T-helper 1 cell (primary cell): ENCODE results near the gene IFFO2.
"Not testable (repeated sequence)": the region's sequence is repeated elsewhere in the genome, so short reads cannot be mapped to it uniquely, and the experiment has no call there.

Experiments
- DNase-seq, 5 donors: peaks; one replicate each; pipeline ENCODE4 v3.0.0-alpha.2; 2012 to 2020

The IFFO2 gene

DNA sequence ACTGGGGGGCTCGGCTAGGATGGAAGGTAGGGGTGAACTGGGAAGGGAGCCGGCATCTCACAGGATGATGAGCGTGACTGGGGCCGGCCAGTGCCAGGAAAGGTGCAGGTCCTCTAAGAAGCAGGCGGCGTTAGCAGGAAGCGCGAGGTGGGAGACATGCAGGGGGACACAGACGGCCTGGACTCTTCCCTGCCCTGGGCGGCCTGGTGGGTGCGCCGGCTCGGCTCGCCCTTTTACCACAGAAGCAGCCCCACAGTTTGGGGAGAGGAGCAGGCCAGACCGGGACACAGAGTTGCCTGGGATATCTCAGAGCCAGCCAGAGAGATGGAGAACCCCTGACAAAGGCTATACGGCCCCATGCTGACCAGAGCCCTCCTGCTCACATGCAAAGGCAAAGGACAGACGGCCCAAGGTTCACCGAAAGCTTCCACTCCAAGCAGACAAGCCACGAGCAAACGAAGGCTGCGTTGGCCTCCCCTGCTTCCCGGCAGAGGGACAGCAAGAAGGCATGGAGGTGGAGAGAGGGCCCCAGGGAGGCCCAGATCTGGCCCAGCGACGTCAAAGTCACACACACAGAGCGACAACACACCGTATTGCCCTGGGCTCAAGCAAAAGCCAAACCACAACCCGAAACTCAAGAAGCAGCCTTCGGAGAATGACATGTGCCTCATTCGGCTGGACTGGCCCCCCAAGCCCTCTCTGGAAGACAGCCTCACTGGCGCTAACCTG lies 39.2 kb downstream of the IFFO2 start:
- DNase-seq = no peak

DNA sequence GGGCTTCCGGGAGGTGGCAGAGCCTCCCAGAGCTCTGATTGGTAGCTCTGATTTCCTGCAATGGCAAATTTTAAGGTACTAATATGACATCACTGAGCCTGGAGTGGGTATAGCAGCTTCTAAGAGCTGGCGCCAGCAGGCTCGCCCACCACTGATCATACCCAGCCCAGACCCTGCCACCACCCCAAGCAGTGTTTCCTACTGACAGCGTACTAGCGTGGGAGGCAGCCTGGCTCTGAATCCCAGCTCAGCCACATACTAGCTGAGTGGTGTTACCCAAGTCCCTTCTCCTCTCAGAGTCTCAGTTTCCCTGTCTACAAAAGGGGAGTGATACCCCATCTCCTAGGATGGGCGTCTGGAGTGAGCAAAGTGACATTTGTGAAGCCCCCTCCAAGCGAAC lies 41.1 kb downstream of the IFFO2 start:
- DNase-seq = no peak

DNA sequence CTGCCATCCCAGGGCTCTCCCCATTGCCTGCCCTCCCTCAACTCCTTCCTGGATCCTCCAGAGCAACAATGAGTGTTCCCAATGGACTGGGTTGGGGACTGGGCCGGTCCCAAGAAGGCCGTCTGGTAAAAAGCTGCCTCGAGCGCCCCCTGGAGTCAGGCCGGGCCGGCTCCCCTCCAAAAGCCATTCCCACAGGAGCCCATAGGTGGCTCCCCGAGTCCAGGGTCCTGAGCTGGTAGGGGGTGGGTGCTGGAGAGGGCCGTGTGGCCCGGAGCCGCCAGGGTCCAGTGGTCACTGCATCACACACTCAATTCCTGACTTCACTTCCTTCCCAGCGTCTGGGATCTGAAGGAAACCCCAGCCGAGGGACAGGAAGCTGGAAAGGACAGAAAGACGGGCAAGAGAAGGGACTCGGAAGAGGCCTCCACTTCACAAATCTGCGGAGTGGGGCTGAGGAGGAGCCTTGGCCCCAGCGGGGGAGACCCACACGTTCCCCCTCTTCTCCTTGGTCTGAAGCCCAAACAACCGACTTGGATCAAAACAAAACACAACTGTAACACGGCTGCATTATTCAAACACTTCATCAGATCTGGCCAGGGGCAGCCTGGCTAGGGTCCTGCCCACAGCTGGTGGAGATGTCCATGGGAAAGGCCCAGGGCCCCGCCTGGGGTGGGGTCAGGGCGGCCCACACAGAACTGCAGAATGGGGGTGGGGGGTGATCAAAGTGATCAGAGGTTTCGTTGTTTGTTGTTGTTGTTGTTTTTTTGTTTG lies 43.2 kb downstream of the IFFO2 start:
- peak; percentile 46 to 67 (median 59) for DNase-seq

DNA sequence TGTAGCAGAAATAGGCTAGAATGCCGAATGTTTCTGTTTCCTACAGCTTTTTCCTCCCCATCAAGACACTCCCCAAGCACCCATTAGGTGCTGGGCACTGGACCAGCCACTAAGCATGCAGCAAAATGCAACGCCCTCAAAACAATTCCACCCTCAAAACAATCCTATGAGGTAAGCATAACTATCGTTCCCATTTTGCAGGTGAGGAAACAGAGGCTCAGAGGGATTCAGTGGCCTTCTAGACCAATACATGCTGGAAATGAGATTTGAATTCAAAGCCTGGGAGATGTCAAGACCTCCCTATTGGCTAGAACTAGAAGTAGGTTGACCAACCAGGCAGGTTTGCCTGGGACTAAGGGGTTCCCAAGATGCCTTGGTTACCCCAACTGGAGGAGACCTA lies 43.9 kb downstream of the IFFO2 start:
- no peak for DNase-seq

DNA sequence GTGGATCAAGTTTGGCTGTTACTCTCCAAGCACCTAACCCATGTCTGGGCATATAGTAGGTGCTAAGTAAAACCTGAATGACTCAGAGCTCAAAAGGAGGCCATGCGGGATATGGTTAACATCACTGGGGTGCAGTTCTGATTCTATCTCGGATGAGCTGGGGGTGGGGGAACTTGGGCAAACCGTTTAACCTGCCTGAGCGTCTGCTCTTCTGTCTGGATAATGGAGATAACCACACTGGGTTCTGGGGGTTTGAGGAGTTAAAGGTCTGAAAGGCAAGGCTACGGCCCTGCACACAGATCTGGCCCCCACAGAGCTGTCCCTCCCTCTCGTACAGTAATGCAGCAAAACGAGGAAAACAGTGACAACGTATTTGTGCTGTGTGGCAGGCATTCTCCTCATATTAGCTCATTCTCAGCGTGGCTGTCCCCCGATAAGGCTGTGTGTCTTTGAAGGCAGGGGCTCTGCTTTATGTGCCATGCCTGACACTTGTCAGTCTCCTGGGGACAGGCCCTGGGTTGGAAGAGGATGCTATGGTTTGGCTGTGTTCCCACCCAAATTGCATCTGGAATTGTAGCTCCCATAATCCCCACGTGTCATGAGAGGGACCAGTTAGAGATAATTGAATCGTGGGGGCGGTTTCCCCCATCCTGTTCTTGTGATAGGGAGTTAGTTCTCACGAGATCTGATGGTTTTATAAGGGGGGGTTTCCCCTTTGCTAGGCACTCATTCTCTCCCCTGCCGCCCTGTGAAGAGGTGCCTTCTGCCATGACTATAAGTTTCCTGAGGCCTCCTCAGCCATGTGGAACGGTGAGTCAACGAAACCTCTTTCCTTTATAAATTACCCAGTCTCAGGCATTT lies 47.3 kb downstream of the IFFO2 start:
- DNase-seq = no peak

DNA sequence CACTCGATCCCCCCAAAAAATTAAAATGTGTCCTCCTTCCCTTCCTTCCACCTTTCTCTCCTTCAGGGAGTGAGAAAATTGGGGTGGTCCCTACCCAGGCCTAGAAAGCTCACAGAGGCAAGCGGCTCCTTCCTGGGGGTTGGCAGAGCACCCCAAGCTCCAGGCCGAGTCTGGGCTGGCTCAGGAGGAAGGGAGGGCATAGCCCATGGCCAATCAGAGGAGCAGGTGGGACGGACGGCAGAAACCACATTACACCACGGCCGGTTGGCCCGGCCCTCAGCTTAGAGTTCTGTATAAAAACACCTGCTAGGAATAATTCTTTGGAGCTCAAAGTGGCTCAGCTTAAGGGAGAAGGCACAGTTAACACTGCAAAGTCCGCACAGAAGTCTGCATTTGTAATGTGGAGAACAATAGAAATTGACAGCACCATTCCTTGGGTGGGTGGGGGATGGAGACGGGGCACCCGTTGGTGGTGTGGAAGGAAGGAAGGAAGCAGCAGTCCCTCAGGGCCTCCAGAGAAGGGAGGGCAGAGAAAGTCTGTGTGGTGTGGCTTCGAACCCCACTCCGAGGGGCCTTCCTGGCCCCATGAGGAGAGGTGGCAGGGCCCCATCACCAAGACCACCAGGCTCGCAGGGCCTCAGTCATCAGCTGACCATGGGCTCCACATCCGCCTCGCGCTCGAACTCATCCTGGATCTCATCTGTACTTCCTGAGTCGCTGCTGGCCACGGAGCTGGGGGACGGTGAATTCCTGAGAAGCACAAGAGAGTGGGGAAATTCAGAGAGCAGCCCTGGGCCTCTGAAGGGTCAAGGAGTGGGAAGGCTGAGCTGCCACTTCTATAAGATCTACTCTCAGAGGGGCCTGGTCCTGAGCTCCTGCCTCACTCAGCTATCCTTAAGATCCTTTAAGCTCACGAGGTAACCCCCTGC lies 48.3 kb downstream of the IFFO2 start:
- no peak for DNase-seq

DNA sequence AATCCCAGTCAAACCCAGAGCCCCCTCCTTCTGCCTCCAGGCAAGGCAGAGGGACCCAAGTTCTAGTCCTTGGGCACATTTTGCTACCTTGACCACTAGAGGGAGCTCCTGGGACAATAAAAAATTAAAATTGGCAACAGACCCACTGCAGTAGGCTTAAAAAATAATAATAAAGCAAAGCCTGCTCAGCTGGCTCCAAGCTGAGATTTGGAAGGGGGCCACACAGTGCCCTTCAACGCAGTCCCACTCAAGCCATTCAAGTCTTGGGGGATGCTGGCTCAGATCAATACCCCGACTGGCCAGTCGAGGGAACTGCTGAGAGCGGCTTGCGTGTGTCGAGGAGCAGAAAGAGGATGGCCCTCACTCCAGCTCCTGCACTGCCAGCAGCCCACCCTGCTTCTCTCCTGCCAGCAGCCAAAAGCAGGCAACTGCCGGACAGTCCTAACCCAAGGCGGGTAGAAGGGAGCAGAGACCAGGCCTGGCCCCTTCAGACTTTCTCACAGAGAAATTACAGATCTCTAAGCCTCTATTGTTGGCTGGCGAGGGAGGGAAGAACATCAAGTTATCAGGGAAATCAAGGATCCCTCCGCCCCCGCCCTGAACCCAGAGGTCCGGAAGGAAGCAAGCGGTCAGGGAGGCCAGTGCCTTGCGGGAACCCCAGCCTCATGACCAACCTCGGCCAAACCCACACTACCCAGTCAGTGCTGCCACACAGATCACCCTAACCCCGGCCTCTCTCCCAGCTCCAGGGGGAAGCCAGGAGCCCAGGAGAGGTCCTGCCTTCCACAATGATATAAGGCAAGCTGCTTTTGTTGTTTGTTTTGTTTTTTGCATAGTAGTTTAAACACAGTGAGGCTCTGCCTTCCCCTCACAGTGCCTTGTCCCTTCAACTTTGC lies 49.2 kb downstream of the IFFO2 start:
- peak in 4 of 5 donors; percentile 27 to 62 (median 60) for DNase-seq

DNA sequence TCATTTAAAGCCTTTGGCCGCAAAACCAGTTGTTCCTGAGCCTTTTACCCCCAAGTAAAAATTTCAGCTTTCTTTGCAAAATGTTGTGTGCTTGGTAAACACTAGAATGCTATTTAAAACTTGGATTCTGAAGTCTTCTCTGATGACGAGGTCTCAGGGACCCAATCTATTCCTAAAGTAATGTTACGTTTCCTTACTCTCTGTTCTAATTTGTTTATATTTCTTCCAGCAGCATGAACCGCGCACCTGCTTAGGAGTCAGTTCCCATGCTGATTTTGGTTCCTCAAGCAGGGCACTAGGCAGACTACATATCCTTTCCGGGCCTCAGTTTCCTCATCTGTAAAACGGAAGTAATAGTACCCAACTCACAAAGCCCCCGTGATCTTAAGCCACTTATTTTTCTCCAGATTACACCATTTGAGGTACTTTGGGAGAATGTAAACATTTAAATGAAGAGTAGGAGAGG lies 53.2 kb downstream of the IFFO2 start:
- DNase-seq = no peak

DNA sequence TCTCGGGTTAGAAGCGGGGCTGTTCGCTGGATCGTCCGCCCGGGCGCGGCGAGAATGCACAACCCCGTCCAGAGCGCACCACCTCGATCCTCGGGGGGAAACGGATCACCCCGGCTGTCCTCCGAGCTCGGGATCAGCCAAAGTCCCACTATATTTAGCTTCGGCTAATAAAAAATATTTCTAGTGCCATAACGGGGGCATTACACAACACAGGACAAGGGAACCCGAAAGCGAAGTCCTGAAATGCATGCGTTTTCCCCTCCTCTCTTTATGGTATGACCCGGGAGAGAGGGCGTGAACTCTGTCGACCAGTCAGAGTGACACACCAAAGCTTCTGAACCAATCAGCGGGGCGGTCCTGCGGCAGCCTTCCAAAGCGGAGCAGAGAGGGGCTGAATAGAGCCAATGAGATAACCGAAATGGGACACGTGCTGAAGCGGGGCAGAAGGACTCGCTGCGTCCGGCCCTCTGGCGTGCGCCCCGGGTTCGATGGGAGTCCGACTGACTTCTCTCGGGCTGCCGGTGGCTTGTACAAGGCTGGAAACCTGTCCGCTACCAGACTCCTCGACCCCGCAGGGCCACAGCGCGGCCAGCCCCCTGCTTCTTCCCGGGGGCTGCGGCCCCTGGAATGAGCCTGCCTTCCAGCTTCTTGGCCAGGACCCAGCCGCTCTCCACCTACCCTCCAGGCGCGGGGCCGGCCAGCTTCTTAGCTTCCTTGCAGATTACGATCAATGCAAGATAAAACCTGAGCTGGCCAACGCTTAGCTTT lies 53.8 kb downstream of the IFFO2 start, which contains the start of gene ALDH4A1:
Gene ALDH4A1, minus strand, starts transcription at position 33 of the 768 bp plus-strand sequence. Its CDS starts 32 bp downstream, at position 1.
- peak; percentile 83 to 96 (median 91) for DNase-seq

DNA sequence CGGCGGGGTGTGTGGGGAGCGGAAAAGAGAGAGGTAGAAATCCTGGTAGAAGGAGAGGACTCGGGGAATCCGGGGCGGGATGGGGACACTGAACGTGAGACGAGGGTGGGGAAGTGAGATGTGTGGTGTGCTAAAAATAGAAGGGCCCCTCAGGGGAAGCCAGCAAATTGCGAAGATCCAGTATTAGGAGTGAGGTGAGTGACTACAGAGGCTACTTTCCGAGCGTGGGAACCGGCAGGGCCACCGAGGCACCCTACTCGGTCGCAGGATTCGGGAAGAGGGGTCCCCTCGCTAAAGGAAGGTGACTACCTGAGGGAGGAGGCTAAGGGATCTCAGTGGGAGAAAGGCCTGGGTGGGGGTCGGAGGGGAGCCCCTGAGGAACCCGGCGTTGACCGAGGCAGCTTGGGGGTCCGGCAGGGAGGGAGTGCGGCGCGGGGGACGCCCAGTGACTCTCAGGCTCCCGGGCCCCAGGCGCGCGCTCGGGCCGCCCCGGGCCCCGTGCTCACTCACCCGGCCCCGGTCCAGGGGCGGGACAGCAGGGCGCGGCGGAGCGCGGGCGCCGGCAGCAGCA lies 54.4 kb downstream of the IFFO2 start:
- DNase-seq = peak in 1 of 5 donors; percentile 7

DNA sequence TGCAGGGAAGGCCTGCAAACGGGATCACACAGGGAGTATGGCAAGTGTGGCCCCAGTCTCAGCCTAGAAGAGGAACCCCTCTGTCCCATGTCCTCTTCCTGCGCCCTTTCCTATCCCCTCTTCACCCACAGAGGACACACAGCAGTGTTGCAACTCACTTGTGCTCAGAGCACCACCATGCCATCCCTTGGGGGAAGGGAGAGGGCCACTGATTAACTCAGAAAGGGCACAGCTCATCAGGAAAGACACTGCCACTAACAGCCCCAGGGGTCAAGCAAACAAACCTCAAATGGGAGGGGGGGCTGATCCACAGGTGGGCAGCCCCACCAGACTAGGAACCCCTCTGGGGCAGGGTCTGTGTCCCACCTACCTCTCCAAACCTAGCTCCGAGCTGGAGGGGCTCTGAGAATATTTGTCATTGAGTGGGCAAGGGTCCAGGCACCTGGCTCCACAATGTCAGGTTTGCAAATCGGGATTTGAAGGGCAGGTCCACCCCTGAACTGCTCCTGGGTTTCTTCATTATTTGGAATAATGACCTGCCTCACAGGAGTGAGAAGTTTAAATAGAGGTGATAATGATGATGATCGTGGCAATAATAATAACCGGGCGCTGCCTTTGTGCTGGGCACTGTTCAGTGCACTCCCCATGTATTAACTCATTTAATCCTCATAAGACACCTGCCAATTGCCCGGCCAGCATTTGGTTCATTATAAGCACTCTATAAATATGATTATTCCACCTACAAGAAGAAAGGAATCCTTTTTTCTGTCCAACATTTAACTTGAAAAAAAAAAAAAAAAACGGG lies 55.1 kb downstream of the IFFO2 start:
- DNase-seq = no peak

DNA sequence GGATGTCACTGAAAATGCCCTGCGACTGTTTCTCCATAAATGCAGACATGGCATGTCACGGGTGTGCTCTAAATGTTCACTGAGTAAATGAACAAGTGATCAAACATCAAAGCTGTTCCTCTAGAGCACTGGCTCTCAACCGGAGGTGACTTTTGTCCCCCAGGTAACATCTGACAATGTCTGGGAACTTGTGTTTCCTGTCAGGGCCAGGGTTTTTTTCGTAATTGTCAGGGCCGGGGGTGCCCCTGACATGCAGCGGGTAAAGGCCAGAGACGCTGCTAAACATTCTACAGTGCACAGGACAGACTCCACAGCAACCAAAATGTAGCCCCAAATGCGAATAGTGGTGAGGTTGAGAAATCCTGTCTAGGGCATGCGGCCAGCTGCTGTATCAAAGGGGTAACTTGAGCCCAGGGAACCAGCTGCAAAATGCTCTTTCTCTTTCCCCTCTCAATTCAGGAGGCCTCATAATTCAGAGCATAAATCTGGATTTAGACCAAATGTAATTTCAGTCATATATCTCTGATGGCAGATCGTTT lies 56.1 kb downstream of the IFFO2 start:
- DNase-seq = no peak

DNA sequence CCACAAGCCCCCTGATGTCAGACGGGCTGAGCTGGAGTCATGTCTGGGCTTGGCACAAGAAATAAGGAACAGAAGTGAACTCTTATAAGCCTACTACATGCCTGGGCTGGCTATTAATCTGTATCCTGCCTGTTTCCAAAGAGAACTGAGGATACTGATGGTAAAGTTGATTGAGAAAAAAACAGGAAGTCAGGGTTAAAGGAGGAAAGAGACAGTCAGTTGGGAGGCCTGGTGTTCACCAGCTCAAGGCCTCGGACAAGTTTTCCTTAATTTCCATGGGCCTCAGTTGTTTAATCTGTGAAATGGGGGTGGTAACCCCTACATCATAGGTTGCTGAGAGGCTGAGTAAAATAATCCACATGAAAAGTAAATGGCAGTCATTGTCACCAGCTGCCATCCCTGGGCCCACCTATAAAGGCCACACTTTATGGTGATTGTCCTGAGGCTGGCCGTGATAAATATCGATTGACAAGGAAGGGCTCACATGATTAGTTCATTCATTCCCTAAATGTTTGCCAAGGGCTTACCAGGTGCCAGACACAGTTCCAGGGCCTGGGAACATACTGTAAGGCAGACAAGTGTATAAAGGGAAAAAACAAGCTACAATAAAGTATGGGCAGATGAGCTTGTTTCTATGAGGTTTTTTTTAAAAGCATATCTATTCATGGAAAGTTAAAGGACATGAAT lies 57.0 kb downstream of the IFFO2 start:
- DNase-seq = no peak

DNA sequence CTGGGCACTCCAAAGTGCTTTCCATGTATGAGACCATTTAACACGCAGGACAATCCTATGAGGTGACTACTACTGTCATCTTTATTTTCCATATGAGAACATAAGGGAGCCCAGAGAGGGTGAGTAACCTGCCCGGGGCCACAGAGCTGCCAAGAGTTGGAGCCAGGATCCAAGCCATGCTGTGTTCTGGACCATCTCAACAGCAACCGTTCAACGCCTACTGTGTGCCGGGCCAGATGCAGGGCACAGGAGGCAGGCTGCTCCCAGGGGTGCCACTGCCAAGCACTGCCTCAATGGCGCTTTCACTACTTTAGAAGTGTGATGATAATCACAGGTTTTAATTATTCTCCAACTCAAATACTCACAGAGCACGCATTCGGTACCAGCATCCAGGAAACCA lies 57.9 kb downstream of the IFFO2 start:
- no peak for DNase-seq

DNA sequence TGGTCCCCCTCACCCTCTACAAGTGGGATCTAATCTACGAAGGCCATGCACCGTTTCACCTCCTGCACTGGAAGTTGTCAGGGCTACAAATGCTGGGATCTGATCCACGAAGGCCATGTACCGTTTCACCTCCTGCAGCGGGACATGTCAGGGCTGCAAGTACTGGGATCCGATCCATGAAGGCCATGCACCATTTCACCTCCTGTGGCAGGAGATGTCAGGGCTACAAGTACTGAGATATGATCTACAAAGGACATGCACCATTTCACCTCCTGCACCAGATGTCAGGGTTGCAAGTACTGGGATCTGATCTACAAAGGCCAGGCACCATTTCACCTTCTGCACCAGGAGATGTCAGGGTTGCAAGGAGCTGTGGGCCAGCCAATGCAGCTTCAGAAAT lies 61.2 kb downstream of the IFFO2 start:
- DNase-seq = no peak

DNA sequence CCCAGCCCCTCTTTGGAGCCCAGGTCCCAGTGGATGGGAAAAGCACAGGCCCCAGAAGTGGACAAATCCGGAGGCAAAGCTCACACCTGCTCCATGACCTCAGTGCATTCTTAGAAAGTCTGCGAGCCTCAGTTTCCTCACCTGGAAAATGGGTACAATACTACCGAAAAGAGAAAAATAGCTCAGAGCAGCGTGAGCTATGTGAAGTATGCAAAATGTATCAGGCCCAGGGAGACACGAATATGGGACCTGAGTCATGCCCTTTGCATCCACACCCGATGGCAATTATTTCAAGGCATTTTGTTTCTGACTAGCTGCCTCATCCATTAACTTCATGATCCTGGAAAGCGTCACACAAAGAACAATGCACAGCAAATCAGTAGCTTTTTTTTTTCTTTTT lies 63.4 kb downstream of the IFFO2 start:
- no peak for DNase-seq

DNA sequence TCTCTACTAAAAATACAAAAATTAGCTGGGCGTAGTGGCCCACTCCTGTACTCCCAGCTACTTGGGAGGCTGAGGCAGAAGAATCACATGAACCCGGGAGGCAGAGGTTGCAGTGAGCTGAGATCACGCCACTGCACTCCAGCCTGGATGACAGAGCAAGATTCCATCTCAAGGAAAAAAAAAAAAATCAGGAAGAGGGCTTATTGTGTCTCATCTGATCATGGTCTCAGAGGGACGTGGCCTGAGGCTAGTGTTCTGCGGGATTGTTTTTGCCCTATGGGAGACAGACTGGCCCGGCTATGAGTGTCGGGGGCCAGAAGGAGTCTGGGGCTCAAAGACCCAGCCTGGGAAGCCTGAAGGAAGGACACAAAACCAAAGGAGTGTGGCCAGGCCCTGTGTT lies 64.6 kb downstream of the IFFO2 start:
- not testable (repeated sequence) for DNase-seq

DNA sequence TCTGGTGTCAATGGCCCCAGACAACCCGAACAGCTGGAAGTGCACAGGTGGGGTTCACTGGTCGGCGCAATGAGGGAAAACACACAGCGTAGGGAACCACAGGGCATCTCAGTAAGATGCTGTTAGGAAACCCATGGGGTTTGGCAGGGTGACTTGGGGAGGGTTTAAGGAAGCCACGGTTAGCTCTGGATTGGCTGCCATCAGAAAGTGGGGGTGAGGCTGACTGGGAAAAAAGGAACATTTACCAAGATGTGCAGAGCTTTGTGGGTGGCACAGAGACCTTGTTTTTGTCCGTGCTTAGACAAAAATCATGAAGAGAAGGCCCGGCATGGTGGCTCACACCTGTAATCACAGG lies 65.1 kb downstream of the IFFO2 start:
- DNase-seq = no peak
